GM18520 (cell line): ENCODE measurements around the gene NKAIN2.
"Not testable (repeated sequence)": the region's sequence is repeated elsewhere in the genome, so short reads cannot be mapped to it uniquely, and the experiment has no call there.

ENCODE experiments used
- ATAC-seq: cut with Tn5 transposase; IDR thresholded peaks from one replicate; pipeline ENCODE4 v1.9.1; 2021; ENCODE audit not compliant: unreplicated experiment

The NKAIN2 gene

DNA sequence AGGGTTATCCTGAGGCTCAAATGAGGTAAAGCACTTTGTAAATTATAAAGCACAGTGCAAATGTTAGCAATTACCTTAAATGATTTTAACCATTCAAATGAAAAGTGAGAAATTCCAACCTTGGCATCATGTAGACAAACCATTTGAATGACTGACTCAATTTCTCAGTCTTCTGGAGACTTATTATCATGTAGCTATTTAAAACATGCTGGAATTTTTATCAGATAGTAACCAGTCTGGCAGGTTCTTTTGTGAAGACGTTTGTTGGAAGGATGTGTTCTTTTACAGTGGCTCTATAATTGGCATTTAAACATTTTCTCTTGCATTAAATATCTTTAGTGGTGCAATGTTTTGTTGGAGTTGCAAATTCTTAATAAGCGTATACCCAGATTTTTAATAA is 386.6 kb downstream of the NKAIN2 start:
- no peak for ATAC-seq

DNA sequence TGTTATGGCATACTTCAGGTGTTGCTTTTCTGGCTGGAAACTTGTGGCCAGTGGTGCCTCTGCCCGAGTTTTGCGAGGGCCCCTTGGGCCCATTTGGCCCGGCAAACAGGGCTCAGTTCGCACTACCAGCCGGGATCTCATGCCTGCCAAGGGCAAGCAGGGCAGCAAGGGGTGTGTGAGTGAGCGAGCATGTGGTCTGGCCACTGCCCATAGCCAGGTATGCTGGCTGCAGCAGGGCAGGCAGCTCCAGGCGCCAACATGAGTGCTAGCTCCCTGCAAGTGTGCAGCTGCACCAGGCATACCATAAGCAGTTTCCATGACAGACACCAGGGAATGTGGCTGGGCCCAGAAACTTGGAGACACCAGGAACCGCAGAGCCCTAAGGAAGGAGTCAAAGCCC is 389.5 kb downstream of the NKAIN2 start:
- no peak for ATAC-seq

DNA sequence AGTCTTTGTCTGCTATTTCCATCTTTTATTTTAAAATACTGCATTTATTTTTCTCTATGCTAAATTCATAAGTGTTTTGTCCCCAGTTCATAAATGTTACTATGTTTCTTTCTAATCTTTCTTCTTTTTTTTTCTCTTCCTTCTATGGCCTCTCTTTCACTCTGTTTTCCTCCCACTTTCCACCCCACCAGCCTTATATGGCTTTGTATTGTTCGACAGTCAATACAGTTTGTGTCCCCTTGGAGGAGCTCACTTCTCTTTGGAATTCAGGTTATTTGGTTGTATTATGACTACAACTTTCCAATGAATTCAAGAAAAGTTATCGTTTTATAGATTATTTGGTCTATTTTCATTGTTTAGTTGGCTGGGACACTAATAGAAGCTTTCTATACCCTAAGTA is 393.5 kb downstream of the NKAIN2 start:
- ATAC-seq, result no peak

DNA sequence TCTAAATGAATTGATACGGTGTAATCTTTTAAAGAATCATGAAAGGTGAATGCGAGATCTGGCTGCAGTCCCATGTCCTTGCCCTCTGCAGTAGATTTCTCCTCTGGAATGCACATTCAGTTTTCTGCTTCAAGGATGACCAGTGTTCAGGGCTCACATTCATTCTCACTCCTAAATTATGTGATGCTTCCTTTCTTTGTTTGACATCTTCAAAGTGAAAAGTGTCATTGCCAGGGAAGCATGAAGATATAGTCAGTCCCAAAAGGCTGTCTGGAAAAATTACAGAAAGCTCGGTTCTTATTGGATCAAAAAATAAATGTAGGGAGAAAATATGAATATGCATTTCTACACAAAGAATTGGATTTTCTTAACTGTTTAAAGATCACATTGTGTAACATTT is 395.6 kb downstream of the NKAIN2 start:
- ATAC-seq, result no peak

DNA sequence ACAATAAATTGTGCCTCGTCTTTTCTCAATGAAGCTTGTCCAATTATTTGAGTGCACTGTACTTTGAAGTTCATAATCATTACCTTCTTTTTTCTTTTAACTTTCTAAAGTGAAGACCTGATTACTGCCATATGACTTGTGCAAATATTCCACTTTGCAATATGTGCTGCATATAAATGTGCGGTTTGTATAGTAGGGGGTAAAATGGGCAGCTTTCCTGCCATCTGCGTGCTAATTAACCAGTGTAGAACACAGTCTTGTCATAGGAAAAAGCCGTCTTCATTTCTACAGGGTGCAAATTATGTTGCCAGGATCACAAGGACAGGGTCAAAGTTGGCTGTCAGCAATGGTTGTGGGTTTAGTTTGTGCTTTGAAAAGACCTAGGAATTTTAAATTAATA is 397.0 kb downstream of the NKAIN2 start:
- ATAC-seq, result no peak

DNA sequence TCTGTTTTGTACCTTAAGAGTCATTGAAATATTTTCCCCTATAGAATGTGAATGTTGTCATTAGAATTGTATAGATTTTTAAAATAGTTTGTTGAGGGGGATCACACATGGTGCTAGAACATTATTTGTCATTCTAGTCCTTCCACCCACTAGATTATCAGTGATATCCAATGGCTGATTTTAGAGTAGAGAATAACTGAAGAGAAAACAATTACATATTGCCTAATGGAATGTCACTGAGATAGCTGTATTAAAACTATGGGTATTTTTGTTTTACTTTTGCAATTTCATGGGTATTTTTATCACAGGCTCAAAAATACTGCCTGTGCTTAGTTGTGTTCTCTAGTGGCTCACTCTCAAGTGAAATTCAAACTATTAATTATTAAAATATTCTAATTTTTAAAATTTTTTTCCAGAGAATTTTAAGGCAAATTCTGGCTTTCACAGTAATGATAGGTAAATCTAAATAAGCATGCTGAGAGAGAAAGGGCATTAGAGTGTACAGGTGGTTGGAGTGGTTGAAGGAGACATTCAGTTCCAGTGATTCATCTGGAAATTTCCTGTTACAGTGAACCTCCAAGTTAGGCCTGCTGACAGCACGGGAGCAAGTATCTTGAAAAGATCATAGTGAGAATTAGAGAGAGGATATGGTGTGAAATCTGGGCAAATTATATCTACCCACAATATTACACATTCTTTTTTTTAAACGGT is 399.6 kb downstream of the NKAIN2 start:
- ATAC-seq, result no peak

DNA sequence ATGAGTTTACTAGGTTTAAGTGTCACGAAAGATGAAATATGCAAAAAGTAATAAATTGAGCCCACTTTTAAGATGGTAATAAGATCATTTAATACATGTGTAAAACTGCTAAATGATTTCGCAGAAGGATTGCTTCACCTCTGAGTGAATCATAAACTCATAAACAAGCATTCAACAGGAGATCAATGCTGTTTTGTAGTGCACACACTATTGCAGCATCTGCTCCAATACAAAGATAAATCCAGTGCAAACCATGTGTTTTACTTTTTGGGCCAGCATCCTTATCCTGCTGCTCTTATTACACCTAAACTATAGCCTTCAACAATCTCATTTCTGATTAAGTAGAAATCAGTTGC is 400.1 kb downstream of the NKAIN2 start:
- ATAC-seq, result no peak

DNA sequence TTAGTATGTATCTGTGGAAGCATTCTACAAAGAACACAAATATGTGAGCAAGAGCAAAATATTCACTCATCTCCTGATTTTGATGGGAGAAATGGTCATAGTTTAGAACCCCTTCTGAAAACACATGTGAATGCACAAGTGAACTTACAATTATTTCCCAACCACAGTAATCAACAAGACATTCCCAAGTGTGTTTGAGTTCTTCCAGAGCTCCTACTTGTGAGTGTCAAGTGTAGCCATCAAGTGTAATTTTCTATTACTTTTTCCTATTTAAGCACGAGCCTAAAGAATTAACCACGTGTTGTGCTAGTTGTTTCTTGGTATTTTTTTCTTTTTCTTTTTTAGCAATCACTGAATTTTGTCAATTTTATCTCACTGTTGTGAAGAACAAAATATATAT is 402.3 kb downstream of the NKAIN2 start:
- ATAC-seq, result no peak

DNA sequence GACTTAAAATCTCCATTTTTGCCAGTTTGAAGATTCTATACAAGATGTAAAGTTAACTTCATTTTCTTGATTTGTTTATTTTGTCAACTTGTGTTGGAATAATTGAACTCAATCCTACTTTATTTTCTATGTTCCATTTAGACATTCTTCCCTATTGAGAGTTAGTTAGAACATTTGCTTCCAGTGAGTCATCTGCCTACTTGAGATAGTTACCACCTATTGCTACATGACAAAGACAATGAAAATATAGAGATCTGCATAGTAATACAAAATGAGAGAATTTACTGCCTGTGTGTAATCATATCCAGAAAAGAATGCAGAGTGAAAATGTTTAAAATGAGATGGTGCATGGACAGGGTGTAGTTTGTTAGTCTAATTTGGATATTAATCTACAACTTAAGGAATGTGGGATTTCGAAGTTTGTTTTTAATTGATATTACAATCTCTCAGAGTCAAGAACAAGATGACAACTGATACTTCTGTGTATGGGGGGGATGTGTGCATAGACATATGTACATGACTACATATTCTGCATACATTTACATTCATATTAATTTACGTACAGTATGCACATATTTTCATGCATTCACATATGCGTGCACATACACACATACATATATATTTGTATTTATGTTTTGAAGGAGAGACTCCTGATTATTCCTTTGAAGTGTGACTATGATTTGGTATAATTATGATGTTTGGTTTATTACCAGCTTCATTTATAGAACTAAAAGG is 420.1 kb downstream of the NKAIN2 start:
- no peak for ATAC-seq

DNA sequence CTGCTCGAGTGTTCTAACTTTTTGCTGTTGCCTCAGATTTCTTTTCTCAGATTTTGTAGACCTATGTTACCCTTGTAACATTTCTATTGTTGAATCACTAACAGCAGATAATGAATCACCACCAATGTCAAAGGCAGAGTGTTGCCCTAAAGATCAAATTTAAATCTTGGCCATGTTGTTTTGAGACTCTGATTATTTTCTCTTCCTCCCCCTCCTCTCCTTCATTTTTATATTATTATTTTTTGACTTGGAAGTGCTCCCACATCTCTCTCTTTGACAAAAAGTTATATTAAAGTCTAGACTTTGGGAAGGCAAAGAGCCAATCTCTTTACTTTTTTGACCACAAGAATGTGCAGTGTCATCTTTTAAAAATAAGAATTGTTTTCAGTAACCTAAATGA is 422.7 kb downstream of the NKAIN2 start:
- ATAC-seq, result no peak

DNA sequence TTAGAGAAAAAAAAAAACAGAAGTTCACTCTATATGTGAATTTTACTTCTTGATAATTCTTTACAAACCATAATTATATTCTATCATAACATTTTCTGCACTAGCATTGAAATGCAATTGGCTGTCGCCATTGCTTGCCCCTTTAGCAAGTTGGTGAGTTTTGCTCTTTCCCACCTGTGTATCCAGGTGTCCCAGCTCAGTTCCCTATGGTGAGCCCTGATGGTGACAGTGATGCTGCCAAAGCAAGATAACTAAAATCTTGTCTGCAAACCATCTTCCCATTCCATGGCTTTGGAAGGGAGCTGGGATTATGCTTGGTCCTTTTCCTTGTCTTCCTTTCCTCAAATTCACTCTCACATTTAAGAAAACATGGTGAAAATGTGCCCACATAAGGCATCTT is 429.6 kb downstream of the NKAIN2 start:
- ATAC-seq, result no peak

DNA sequence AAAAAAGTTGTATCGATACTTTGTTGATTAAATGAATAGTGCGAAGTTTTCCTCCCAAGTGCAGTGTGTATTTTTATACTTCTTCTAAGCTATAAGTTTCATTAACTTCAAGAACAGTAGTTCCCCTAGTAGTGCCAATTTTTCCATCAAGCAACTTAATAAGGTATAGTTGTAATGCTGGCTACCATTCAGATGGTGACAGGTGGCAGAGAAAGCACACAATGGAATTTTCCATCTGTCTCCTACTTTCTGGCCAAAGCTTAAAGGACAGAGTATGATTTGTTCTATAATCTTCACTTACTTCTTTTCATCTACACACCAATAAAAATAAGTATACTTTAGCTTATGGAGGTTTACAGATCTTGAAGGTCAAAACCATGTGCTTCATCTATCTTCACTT is 431.1 kb downstream of the NKAIN2 start:
- no peak for ATAC-seq

DNA sequence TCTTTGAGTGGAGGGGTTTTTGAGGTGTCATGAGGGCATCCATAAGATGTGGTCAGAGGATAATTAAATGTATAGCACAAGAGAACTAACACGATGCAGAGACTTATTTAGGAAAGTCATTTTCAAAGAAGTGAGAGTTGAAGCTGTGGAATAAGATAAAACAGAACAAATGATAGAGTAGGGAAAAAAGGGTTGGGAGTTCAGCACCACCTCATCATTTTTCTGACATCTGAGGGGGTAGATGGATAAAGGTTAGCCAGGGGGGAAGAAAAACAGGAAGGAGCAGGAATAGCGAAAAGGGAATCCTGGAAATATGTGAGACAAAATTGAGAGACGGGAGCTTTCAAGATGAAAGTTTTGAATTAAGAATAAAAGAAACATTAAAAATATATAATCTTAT is 434.2 kb downstream of the NKAIN2 start:
- ATAC-seq, result no peak

DNA sequence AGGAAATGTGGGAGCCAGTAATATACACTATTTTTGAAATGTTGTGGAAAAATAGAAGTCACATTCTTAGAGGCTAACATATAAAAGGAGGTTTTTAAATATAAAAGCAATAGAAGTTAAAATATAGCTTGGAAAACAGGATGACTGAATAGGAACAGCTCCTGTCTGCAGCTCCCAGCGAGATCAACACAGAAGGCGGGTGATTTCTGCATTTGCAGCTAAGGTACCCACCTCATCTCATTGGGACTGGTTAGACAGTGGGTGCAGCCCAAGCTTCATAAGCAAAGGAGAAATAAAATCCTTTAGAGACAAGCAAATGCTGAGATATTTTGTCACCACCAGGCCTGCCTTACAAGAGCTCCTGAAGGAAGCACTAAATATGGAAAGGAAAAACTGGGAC is 434.7 kb downstream of the NKAIN2 start:
- not testable (repeated sequence) for ATAC-seq

DNA sequence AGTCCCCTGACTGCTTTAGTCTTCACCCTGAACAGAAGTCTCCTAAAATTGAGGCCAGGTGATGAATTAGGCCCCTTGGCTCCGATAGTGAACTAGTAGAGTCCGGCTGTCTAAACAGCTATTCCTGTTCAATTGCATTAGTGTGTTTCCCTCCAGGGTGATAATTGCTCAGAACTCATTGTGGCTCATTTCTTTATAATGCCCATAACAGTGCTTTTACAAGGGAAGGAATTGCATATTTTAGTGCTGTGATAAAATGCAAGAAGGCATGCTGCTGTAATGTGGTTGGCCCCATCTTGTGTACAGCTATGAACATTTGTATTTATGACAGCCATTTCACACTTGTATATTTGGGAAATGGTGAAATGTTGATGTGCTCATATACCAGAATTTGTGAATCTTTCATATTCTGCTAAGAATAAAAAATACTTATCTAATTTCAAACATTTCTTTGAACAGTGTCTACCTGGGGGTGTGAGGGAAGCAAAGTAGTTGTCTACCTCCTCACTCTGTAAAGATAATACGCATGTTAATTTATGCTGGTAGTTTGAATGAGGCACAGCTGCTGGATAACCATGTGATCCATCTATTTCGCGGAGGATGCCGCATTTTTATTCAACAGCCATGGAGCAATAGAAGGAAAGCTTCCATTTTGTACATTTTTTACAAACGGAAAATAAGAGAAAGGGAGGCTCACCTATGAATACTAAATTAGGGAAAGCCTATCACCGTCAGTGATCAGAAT is 451.4 kb downstream of the NKAIN2 start:
- no peak for ATAC-seq

DNA sequence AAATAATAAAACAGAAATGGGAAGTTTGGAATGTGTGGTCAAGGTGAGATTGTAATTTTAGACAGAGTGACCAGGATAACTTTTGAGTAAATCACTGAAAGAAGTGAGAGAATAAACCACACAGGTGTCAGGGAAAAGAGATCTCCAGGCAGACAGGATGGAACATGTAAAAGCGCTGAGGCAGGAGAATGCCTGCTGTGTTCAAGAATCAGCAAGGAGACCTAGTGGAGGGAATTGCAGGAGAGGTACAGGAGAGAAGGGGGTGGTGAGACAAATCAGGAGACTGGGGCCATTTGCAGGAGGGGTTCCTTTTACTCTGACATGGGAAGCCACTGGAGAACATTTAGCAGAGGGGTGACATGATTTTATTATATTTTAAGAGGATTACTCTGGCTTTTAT is 456.7 kb downstream of the NKAIN2 start:
- ATAC-seq, result no peak

DNA sequence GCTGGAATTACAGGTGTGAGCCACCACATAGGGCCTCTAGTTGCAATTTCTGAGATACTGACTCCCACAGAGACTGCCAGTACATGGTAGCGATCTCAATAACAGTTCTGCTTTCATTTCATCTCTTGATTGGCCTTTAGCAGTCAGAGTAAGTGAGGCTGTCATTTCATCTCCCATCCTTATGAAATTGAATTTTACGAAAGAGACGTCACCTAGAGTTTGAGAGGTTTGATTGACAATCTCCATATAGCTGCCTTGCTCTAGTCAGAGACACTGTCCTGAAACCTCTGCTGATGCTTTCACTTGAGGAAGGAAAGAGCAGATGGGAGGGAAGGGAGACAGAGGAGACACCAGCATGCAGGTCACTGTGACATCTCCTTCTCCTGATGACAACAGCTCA is 466.1 kb downstream of the NKAIN2 start:
- ATAC-seq, result no peak

DNA sequence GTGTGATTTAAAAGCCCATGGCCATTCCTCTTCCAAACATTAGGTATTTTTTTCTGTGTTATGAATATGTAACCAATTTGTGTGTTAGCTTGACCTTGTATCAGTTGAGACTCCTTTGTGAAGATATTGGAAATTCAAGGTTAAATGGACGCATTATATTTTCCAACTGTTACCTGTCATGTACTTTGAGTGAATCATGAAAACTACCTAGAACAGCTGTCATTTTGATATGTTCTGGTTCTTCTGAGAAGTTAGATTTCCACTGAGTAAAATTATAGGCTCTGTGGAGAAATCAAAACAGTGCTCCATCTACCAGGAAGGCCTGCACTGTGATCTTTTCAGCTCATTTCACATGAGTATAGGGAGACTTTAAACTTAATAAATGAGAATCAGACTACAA is 470.0 kb downstream of the NKAIN2 start:
- no peak for ATAC-seq

DNA sequence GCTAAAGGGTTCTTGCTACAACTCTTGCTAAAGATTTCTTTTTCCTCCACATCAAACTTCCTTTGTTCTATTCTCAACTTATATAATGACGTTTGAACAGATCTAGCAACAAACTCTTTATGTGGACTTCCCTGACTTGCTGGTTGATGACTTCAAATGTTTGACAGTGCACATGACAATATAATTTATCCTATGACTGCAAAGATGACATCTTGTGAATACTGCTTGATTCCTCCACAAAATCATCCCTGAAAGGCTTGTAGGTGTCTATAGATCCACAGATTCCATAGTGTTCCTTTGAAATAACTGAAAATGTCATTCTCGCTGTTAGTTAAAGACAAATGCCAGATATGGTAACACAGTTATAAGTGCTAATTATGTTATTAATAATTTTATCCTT is 478.9 kb downstream of the NKAIN2 start:
- ATAC-seq, result no peak

DNA sequence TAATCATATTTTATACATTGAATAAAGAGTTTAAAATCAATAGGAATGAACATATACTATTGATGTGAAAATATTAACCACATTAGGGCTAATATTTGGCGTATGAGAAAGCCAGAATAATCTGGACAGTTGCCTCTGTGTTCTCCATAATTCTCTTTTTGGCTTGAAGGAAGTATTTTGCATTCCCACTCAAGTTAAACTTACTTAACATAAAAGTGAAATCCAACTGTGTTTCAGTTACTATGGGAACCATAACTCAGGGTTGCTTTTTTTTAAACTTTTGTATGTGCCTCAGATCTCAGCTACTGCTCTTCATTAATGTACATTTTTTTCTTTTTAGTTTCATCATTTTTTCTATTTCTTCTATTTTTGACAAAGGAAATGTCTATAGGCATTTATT is 479.8 kb downstream of the NKAIN2 start:
- no peak for ATAC-seq

DNA sequence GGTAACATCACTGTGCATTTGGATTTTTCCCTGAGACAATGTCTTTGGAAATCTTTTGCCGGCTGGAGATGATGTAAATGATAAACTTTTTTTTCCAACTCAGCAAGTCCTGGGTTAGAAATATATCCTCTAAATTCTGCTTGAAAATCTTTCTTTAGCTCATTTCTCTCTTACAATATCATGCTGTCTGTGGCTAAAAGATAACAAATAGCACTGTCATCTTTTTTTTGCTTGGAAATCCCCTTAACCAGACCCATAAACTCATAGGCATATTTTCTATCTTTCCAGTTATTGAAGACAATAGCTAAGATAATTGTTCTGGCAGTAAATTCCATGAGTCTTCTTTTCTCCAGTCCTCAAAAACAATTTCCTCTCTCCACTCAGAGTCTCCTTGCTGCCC is 481.5 kb downstream of the NKAIN2 start:
- ATAC-seq, result no peak

DNA sequence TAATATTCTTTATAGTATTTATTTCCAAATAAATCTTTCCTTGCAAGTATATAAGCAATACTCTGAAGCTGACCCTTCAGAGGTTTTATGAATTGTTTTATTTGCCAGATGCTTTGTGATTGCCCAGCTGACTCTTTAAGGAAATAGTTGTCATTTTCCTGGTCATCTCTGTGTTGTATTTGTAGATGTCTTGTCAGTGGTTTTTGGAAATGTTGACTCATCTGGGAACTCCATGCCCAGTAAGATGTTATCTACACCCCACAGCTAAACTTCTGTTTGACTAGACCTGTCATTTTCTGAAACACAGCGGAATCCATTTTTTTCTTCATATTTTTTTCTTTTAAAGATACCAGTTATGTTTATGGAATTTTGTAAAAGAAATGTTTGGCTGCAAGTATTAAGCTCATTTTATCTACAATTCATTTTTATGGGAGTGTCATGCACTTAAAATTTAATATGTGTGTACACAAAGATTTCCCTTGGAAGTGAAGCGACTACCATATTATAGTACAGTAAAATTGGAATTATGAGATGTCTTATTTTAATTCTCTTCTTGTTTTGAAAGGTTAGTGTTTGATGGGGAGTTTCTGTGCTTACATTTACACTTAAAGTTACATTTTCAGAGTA is 491.0 kb downstream of the NKAIN2 start:
- no peak for ATAC-seq
